GM12873 (cell line): ENCODE results near the gene MYL3.

ENCODE experiments used
- CTCF ChIP-seq: IDR thresholded peaks from 2 replicates; pipeline ENCODE4 v1.5.1; 2012; ENCODE audit warnings: low read depth, mild to moderate bottlenecking, moderate library complexity, low read length, control low read depth; ENCODE audit not compliant: insufficient read depth; ENCODE audit errors: missing control alignments

MYL3 gene

GRCh38 chr3:46844881-46845312 lies 18.3 kb downstream of the MYL3 start:
- TF ChIP-seq CTCF: no peak

- no peak for TF ChIP-seq CTCF
These were observed 18.8 kb downstream of the MYL3 start for GRCh38 chr3:46844397-46844796.

GRCh38 chr3:46843508-46843907 lies 19.7 kb downstream of the MYL3 start:
- TF ChIP-seq CTCF: no peak

- TF ChIP-seq CTCF: no peak
These were observed 22.8 kb downstream of the MYL3 start for GRCh38 chr3:46840491-46840890.

GRCh38 chr3:46838301-46838700 lies 24.9 kb downstream of the MYL3 start:
- no peak for TF ChIP-seq CTCF

GRCh38 chr3:46835491-46835890 lies 27.8 kb downstream of the MYL3 start:
- TF ChIP-seq CTCF: no peak

- no peak for TF ChIP-seq CTCF
These were observed 28.2 kb downstream of the MYL3 start for GRCh38 chr3:46835054-46835453.
